ENCODE data around the gene LPCAT1.

DNA sequence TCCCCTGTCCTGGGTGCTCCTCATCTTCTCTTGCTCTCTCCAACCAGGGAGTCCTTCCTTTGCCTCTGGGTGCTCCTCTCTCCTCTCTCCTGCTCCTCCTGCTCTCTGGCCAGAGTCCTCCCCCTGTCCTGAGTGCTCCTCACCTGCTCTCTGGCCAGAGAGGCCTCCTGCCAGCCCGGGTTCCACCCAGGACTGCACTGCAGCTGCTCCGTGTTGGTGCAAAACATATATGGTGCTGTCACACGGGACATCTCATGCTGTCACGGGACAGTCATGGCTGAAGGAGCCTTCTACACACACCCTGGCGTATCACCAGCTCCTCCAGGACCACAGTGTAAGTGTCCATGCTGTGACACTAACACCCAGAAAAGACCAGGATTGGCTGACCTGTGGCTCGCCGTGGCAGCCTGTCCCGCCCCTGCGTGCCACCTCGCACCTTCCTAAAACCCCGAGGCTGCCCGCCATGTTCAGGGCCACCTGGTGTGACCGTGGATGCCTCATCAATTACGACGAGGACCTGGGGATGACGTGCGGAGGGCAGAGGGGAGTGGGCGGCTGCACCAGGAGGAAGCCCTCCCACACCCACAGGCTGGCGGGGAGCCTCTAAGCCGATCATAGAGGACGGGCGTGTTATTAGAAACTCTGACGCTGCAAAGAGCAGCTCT lies 50.7 kb downstream of the LPCAT1 start:
- TF ChIP-seq POLR2A (IDR thresholded peaks at IDR 0.05; ENCODE audit: low read depth, low read length) = no peak
- TF ChIP-seq TAF1 (IDR thresholded peaks at IDR 0.05; ENCODE audit: borderline replicate concordance, low read depth, low read length) = no peak
- TF ChIP-seq POLR2AphosphoS5 (IDR thresholded peaks at IDR 0.05; ENCODE audit: low read depth, low read length) = no peak
